SK-N-SH (cell line): ENCODE results near the gene TIGAR. TPM values are rescaled to one million over a fixed set of nuclear protein-coding genes. Genes with fewer than 3 reads are reported as not detected.

Source experiments
- CTCF ChIA-PET: fragments of 300-600, 350-600 bp; formaldehyde crosslinking; extraction: SDS; loops from one replicate; lab custom pipeline; 2021; lab: Yijun Ruan, JAX
- POLR2A ChIA-PET: fragments of 350-600 bp; sonication (Branson Sonifier 250); formaldehyde crosslinking; extraction: SDS; loops from one replicate; lab custom pipeline; 2020; ENCODE audit warnings: antibody characterized with exemption, inconsistent platforms; lab: Yijun Ruan, JAX
- DNase-seq: peaks from one replicate; pipeline ENCODE4 v3.0.0; 2012
- H2AFZ ChIP-seq: fragments of 200-600 bp; sonication (generic); 2 replicates; pipeline ENCODE4 v1.8.1; 2016; ENCODE audit warnings: antibody characterized with exemption, mild to moderate bottlenecking, low read depth
- H3F3A ChIP-seq: fragments of 200-600 bp; sonication (generic); replicated peaks from 2 replicates; pipeline ENCODE3; 2016; ENCODE audit warnings: antibody characterized with exemption, mild to moderate bottlenecking; ENCODE audit not compliant: insufficient read depth
- H3K27ac ChIP-seq, 2 experiments: fragments of 200-500 bp in 1 of 2; fragments of 200-600 bp in 1 of 2; sonication (Bioruptor generic) in 1 of 2; sonication (generic), shearing (Covaris generic) in 1 of 2; 2 replicates each; pipeline versions ENCODE4 v1.5.1 to v1.6.1; 2014 to 2016; ENCODE audit warnings: low read depth in 2 of 2, inconsistent platforms in 1 of 2, low read length in 1 of 2, mild to moderate bottlenecking in 1 of 2, mixed read lengths in 1 of 2
- H3K27me3 ChIP-seq: fragments of 200-600 bp; sonication (generic), shearing (Covaris generic); 2 replicates; pipeline ENCODE4 v1.6.1; 2016; ENCODE audit warnings: mixed run types; ENCODE audit not compliant: insufficient read depth
- H3K36me3 ChIP-seq, 2 experiments: fragments of 200-500 bp in 1 of 2; fragments of 200-600 bp in 1 of 2; sonication (Bioruptor generic) in 1 of 2; sonication (generic) in 1 of 2; replicated peaks in 1 of 2; 2 replicates each; pipeline versions ENCODE3 to v1.5.1; 2014 to 2016; ENCODE audit warnings: low read length in 1 of 2, mild to moderate bottlenecking in 1 of 2; ENCODE audit not compliant: insufficient read depth in 2 of 2, control insufficient read depth in 1 of 2
- H3K4me1 ChIP-seq, 2 experiments: fragments of 200-500 bp in 1 of 2; fragments of 200-600 bp in 1 of 2; sonication (Bioruptor generic) in 1 of 2; sonication (generic), shearing (Covaris generic) in 1 of 2; 2 replicates each; pipeline versions ENCODE4 v1.5.1 to v1.6.1; 2014 to 2016; ENCODE audit warnings: low read depth in 1 of 2, low read length in 1 of 2, mixed run types in 1 of 2; ENCODE audit not compliant: insufficient read depth in 2 of 2, control insufficient read depth in 1 of 2
- H3K4me2 ChIP-seq: fragments of 200-600 bp; sonication (generic), shearing (Covaris generic); 2 replicates; pipeline ENCODE4 v1.6.1; 2017; ENCODE audit warnings: mixed run types
- H3K4me3 ChIP-seq, 2 experiments: fragments of 200-500 bp in 1 of 2; fragments of 200-600 bp in 1 of 2; sonication (Bioruptor generic) in 1 of 2; sonication (generic), shearing (Covaris generic) in 1 of 2; 2 replicates each; pipeline versions ENCODE4 v1.5.1 to v1.8.1; 2014 to 2016; ENCODE audit warnings: low read depth in 2 of 2, inconsistent platforms in 1 of 2, low read length in 1 of 2, mild to moderate bottlenecking in 1 of 2, mixed read lengths in 1 of 2, moderate library complexity in 1 of 2
- H3K79me2 ChIP-seq: fragments of 200-600 bp; sonication (generic); 2 replicates; pipeline ENCODE4 v1.8.1; 2017; ENCODE audit warnings: mild to moderate bottlenecking; ENCODE audit not compliant: insufficient read depth
- H3K9ac ChIP-seq: fragments of 200-600 bp; sonication (generic); 2 replicates; pipeline ENCODE4 v1.6.1; 2017; ENCODE audit warnings: mixed run types
- H3K9me2 ChIP-seq: fragments of 200-600 bp; sonication (generic); 2 replicates; pipeline ENCODE4 v1.6.1; 2017; ENCODE audit warnings: mixed run types
- H3K9me3 ChIP-seq: fragments of 200-600 bp; sonication (generic); 2 replicates; pipeline ENCODE4 v1.6.1; 2017; ENCODE audit warnings: mixed run types, mild to moderate bottlenecking, moderate library complexity
- H4K20me1 ChIP-seq: fragments of 200-600 bp; sonication (generic); 2 replicates; pipeline ENCODE4 v1.6.1; 2017; ENCODE audit warnings: mild to moderate bottlenecking, mixed run types; ENCODE audit not compliant: insufficient read depth
- ELF1 ChIP-seq: IDR thresholded peaks from 2 replicates; pipeline ENCODE4 v1.4.0; 2012
- EP300 ChIP-seq, 2 experiments: IDR thresholded peaks; 2 replicates each; pipeline versions ENCODE4 v1.4.0 to v1.6.1; 2012; ENCODE audit warnings: borderline replicate concordance in 1 of 2, low read depth in 1 of 2, low read length in 1 of 2
- FOXM1 ChIP-seq: IDR thresholded peaks from 2 replicates; pipeline ENCODE4 v1.4.0; 2012; ENCODE audit warnings: low read depth, mild to moderate bottlenecking
- GATA2 ChIP-seq: sonication (generic); formaldehyde crosslinking; IDR thresholded peaks from 2 replicates; pipeline ENCODE4 v1.5.0; 2020; ENCODE audit warnings: mild to moderate bottlenecking, missing genetic modification reagents
- JUND ChIP-seq: IDR thresholded peaks from 2 replicates; pipeline ENCODE4 v1.4.0; 2012
- MXI1 ChIP-seq: IDR thresholded peaks from 2 replicates; pipeline ENCODE4 v1.6.1; 2012; ENCODE audit warnings: mild to moderate bottlenecking, low read depth, low read length, improper control_type of control experiment
- NFIC ChIP-seq: IDR thresholded peaks from 2 replicates; pipeline ENCODE4 v1.4.0; 2012; ENCODE audit warnings: borderline replicate concordance
- NRF1 ChIP-seq: IDR thresholded peaks from 2 replicates; pipeline ENCODE4 v1.6.1; 2012; ENCODE audit warnings: low read depth, mild to moderate bottlenecking, low read length
- POLR2AphosphoS5 ChIP-seq: IDR thresholded peaks from 2 replicates; pipeline ENCODE4 v1.6.1; 2012; ENCODE audit warnings: low read depth, low read length
- RCOR1 ChIP-seq: fragments of 150-350 bp; IDR thresholded peaks from 2 replicates; pipeline ENCODE4 v1.6.1; 2017; ENCODE audit warnings: antibody characterized with exemption, low read length
- RFX5 ChIP-seq: IDR thresholded peaks from 2 replicates; pipeline ENCODE4 v1.6.1; 2012; ENCODE audit warnings: mild to moderate bottlenecking, improper control_type of control experiment, low read length
- SIN3A ChIP-seq: IDR thresholded peaks from 2 replicates; pipeline ENCODE4 v1.6.1; 2012; ENCODE audit warnings: low read depth, mild to moderate bottlenecking, low read length, moderate library complexity, borderline replicate concordance
- SMC3 ChIP-seq: IDR thresholded peaks from 2 replicates; pipeline ENCODE4 v1.6.1; 2012; ENCODE audit warnings: low read depth, low read length, improper control_type of control experiment
- TAF1 ChIP-seq: IDR thresholded peaks from 2 replicates; pipeline ENCODE4 v1.6.1; 2012; ENCODE audit warnings: low read depth, mild to moderate bottlenecking, low read length, moderate library complexity, borderline replicate concordance
- TCF12 ChIP-seq: IDR thresholded peaks from 2 replicates; pipeline ENCODE4 v1.4.0; 2012
- WGBS: methylation state at CpG from one replicate; pipeline ENCODE4 v1.1.6; 2017; ENCODE audit warnings: low lambda C conversion rate; 5-methylcytosine and 5-hydroxymethylcytosine counted together
- polyA plus RNA-seq, 3 experiments: library from polyadenylated mRNA; depleted of rRNA; stranded (reverse); fragments of >200 nt; gene quantifications; 2 replicates each; pipeline ENCODE4 v1.2.3, GENCODE V29; 2012
- TF ChIP-seq, protein P1 (sequence below): IDR thresholded peaks from 2 replicates; pipeline ENCODE4; 2012
- TF ChIP-seq, protein P2 (sequence below): fragments of 150-350 bp; IDR thresholded peaks from 2 replicates; pipeline ENCODE4 v1.6.1; 2017; ENCODE audit warnings: antibody characterized with exemption, low read length, low read depth, borderline replicate concordance
- TF ChIP-seq, protein P3 (sequence below): IDR thresholded peaks from 2 replicates; pipeline ENCODE4 v1.4.0; 2012; ENCODE audit warnings: low read depth, borderline replicate concordance
- TF ChIP-seq, protein P4 (sequence below): fragments of 200-600 bp; sonication (generic); IDR thresholded peaks from 2 replicates; pipeline ENCODE4 v1.6.1; 2017; ENCODE audit warnings: antibody characterized with exemption, mild to moderate bottlenecking, moderate library complexity
- TF ChIP-seq, protein P5 (sequence below): IDR thresholded peaks from 2 replicates; pipeline ENCODE4 v1.4.0; 2012; ENCODE audit warnings: low read depth, borderline replicate concordance

TIGAR gene
- polyA plus RNA-seq, 1 of the 3 experiments (the other 2 are of a cell fraction) = 8.3 TPM

DNA sequence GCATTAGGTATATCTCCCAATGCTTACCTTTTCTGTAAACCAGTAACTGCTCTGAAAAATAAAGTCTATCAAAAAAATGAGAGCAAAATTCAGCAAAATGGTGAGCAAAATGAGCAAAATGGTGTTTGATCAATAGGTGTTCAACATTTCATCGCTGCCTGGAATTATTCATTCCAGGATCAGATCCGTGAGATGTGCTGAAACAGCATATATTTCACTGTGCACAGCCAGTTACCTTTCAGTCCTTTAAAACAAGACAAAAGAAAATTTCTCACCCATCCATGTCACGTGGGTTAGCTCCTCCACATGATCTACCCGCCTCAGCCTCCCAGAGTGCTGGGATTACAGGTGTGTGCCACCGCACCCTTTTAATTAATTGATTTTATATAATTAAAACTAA lies 66.6 kb downstream of the TIGAR start:
- TF ChIP-seq, protein P1, sequence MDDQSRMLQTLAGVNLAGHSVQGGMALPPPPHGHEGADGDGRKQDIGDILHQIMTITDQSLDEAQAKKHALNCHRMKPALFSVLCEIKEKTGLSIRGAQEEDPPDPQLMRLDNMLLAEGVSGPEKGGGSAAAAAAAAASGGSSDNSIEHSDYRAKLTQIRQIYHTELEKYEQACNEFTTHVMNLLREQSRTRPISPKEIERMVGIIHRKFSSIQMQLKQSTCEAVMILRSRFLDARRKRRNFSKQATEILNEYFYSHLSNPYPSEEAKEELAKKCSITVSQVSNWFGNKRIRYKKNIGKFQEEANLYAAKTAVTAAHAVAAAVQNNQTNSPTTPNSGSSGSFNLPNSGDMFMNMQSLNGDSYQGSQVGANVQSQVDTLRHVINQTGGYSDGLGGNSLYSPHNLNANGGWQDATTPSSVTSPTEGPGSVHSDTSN = no peak
- TF ChIP-seq NFIC (no peak), SIN3A (no peak), MXI1 (no peak), GATA2 (CRISPR knock-in tag) (no peak), NRF1 (no peak), ELF1 (no peak), EP300 (IDR thresholded peaks at IDR 0.05; ENCODE audit: borderline replicate concordance in 1 of 2, low read depth in 1 of 2, low read length in 1 of 2) (no peak), TCF12 (no peak), RCOR1 (no peak)
- TF ChIP-seq, protein P2, sequence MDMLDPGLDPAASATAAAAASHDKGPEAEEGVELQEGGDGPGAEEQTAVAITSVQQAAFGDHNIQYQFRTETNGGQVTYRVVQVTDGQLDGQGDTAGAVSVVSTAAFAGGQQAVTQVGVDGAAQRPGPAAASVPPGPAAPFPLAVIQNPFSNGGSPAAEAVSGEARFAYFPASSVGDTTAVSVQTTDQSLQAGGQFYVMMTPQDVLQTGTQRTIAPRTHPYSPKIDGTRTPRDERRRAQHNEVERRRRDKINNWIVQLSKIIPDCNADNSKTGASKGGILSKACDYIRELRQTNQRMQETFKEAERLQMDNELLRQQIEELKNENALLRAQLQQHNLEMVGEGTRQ = no peak
- TF ChIP-seq, protein P3, sequence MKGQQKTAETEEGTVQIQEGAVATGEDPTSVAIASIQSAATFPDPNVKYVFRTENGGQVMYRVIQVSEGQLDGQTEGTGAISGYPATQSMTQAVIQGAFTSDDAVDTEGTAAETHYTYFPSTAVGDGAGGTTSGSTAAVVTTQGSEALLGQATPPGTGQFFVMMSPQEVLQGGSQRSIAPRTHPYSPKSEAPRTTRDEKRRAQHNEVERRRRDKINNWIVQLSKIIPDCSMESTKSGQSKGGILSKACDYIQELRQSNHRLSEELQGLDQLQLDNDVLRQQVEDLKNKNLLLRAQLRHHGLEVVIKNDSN = no peak
- Histone ChIP-seq H3K9ac (no peak overlapping the region), H3K4me2 (no peak overlapping the region), H3K27me3 (no peaks in the 10 kb centered on the region; the same call in 1 of the 2 replicates), H3F3A (no peaks in the 10 kb centered on the region), H2AFZ (no peak overlapping the region), H3K9me3 (no peaks in the 10 kb centered on the region), H3K4me3 (no peak overlapping the region), H3K4me1 (peaks cover 0 to 24% of the 10 kb centered on the region in 2 experiments; a peak in 2 of 4 replicates), H3K79me2 (no peaks in the 10 kb centered on the region), H3K27ac (peak overlapping the region in 1 of 2 experiments; percentile 22; a peak in 1 of 4 replicates), H4K20me1 (no peaks in the 10 kb centered on the region), H3K9me2 (no peaks in the 10 kb centered on the region), H3K36me3 (no peaks in the 10 kb centered on the region)
- no peak for DNase-seq
- POLR2A ChIA-PET = no interaction called here
- 45% methylated on average over 5 of the region's 5 CpGs for WGBS
- CTCF ChIA-PET = interaction anchor here (1.2 kb wide), 1 partner anchor 34 kb away, joined by 3 read pairs; no protein-coding TSS in a partner anchor

DNA sequence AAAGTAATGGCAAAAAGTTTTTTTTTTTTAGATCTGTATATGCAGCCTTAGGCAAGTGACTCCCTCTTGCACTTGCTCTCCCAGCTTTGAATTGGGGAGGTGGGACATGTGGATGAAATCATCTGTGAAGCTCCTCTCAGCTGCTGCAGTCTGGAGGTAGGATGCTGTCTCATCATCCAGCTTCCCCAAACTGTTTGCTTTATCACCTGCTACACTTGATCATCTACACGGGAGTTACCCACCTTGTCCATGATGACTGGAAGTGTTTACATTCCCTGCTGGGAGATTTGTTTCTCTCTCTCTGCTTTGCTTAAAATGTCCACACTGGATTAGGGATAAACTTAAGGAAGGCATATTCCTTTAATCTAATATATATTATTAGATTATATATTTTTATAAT lies 67.0 kb downstream of the TIGAR start:
- WGBS = 53% methylated on average over 1 of the region's 1 CpG
- ChIA-PET CTCF (interaction anchor here (1.2 kb wide), 1 partner anchor 34 kb away, joined by 3 read pairs; no protein-coding TSS in a partner anchor), POLR2A (no interaction called here)
- TF ChIP-seq FOXM1 (no peak), TAF1 (no peak), EP300 (IDR thresholded peaks at IDR 0.05; ENCODE audit: borderline replicate concordance in 1 of 2, low read depth in 1 of 2, low read length in 1 of 2) (no peak), RFX5 (no peak), SMC3 (no peak), MXI1 (no peak), GATA2 (CRISPR knock-in tag) (no peak), POLR2AphosphoS5 (no peak), JUND (no peak)
- TF ChIP-seq, protein P4, sequence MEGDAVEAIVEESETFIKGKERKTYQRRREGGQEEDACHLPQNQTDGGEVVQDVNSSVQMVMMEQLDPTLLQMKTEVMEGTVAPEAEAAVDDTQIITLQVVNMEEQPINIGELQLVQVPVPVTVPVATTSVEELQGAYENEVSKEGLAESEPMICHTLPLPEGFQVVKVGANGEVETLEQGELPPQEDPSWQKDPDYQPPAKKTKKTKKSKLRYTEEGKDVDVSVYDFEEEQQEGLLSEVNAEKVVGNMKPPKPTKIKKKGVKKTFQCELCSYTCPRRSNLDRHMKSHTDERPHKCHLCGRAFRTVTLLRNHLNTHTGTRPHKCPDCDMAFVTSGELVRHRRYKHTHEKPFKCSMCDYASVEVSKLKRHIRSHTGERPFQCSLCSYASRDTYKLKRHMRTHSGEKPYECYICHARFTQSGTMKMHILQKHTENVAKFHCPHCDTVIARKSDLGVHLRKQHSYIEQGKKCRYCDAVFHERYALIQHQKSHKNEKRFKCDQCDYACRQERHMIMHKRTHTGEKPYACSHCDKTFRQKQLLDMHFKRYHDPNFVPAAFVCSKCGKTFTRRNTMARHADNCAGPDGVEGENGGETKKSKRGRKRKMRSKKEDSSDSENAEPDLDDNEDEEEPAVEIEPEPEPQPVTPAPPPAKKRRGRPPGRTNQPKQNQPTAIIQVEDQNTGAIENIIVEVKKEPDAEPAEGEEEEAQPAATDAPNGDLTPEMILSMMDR = no peak
- TF ChIP-seq, protein P1 = no peak
- TF ChIP-seq, protein P5, sequence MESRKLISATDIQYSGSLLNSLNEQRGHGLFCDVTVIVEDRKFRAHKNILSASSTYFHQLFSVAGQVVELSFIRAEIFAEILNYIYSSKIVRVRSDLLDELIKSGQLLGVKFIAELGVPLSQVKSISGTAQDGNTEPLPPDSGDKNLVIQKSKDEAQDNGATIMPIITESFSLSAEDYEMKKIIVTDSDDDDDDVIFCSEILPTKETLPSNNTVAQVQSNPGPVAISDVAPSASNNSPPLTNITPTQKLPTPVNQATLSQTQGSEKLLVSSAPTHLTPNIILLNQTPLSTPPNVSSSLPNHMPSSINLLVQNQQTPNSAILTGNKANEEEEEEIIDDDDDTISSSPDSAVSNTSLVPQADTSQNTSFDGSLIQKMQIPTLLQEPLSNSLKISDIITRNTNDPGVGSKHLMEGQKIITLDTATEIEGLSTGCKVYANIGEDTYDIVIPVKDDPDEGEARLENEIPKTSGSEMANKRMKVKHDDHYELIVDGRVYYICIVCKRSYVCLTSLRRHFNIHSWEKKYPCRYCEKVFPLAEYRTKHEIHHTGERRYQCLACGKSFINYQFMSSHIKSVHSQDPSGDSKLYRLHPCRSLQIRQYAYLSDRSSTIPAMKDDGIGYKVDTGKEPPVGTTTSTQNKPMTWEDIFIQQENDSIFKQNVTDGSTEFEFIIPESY = no peak

More for the DNA sequence above, 67.0 kb downstream of the TIGAR start:
- Histone ChIP-seq H3K9me2 (no peaks in the 10 kb centered on the region), H3K4me3 (no peak overlapping the region), H3K27me3 (no peaks in the 10 kb centered on the region; the same call in 1 of the 2 replicates), H2AFZ (no peak overlapping the region), H4K20me1 (no peaks in the 10 kb centered on the region), H3K9ac (no peak overlapping the region), H3K4me2 (no peak overlapping the region), H3K4me1 (peaks cover 0 to 24% of the 10 kb centered on the region in 2 experiments; a peak in 2 of 4 replicates), H3K27ac (no peak overlapping the region), H3K36me3 (no peaks in the 10 kb centered on the region), H3K79me2 (no peaks in the 10 kb centered on the region), H3F3A (no peaks in the 10 kb centered on the region), H3K9me3 (no peaks in the 10 kb centered on the region)
- no peak for DNase-seq
